ENCODE measurements around the gene MST1R.

Gene MST1R

GRCh38 chr3:49878686-49879085 is 25.0 kb downstream of the MST1R start:
- H3K4me3 ChIP-seq (ENCODE audit: low read depth, low read length) = no peak overlapping the region
- DNase-seq = no peak
- no peak for TF ChIP-seq CTCF (IDR thresholded peaks at IDR 0.05; ENCODE audit: low read depth, low read length)
- no peaks in the 10 kb centered on the region for H3K36me3 ChIP-seq
- H3K27me3 ChIP-seq (ENCODE audit: insufficient read depth, low read depth, severe bottlenecking) = no peaks in the 10 kb centered on the region
- no peaks in the 10 kb centered on the region for H3K9me3 ChIP-seq (ENCODE audit: severe bottlenecking)
- H3K27ac ChIP-seq = no peak overlapping the region

GRCh38 chr3:49877716-49878115 is 26.0 kb downstream of the MST1R start:
- no peak for DNase-seq
- H3K4me3 ChIP-seq (ENCODE audit: low read depth, low read length) = no peak overlapping the region
- no peaks in the 10 kb centered on the region for H3K27me3 ChIP-seq (ENCODE audit: insufficient read depth, low read depth, severe bottlenecking)
- no peak for TF ChIP-seq CTCF (IDR thresholded peaks at IDR 0.05; ENCODE audit: low read depth, low read length)
- no peaks in the 10 kb centered on the region for H3K36me3 ChIP-seq
- no peaks in the 10 kb centered on the region for H3K9me3 ChIP-seq (ENCODE audit: severe bottlenecking)
- H3K27ac ChIP-seq = no peak overlapping the region

GRCh38 chr3:49876567-49876966 is 27.1 kb downstream of the MST1R start:
- no peak overlapping the region for H3K4me3 ChIP-seq (ENCODE audit: low read depth, low read length)
- H3K9me3 ChIP-seq (ENCODE audit: severe bottlenecking) = no peaks in the 10 kb centered on the region
- H3K36me3 ChIP-seq = no peaks in the 10 kb centered on the region
- no peak for DNase-seq
- TF ChIP-seq CTCF (IDR thresholded peaks at IDR 0.05; ENCODE audit: low read depth, low read length) = no peak
- H3K27ac ChIP-seq = no peak overlapping the region
- no peaks in the 10 kb centered on the region for H3K27me3 ChIP-seq (ENCODE audit: insufficient read depth, low read depth, severe bottlenecking)

- no peak for DNase-seq
- no peak overlapping the region for H3K4me3 ChIP-seq (ENCODE audit: low read depth, low read length)
- H3K36me3 ChIP-seq = no peaks in the 10 kb centered on the region
- H3K27ac ChIP-seq = no peak overlapping the region
- TF ChIP-seq CTCF (IDR thresholded peaks at IDR 0.05; ENCODE audit: low read depth, low read length) = no peak
- H3K27me3 ChIP-seq (ENCODE audit: insufficient read depth, low read depth, severe bottlenecking) = no peaks in the 10 kb centered on the region
- no peaks in the 10 kb centered on the region for H3K9me3 ChIP-seq (ENCODE audit: severe bottlenecking)
Measured at GRCh38 chr3:49873623-49874022, 30.1 kb downstream of the MST1R start.

GRCh38 chr3:49872801-49873281 is 30.8 kb downstream of the MST1R start:
- DNase-seq = no peak
- no peaks in the 10 kb centered on the region for H3K9me3 ChIP-seq (ENCODE audit: severe bottlenecking)
- H3K27me3 ChIP-seq (ENCODE audit: insufficient read depth, low read depth, severe bottlenecking) = no peaks in the 10 kb centered on the region
- TF ChIP-seq CTCF (IDR thresholded peaks at IDR 0.05; ENCODE audit: low read depth, low read length) = no peak
- no peak overlapping the region for H3K27ac ChIP-seq
- no peaks in the 10 kb centered on the region for H3K36me3 ChIP-seq
- H3K4me3 ChIP-seq (ENCODE audit: low read depth, low read length) = no peak overlapping the region

- no peaks in the 10 kb centered on the region for H3K36me3 ChIP-seq
- no peak overlapping the region for H3K27ac ChIP-seq
- no peak for TF ChIP-seq CTCF (IDR thresholded peaks at IDR 0.05; ENCODE audit: low read depth, low read length)
- DNase-seq = no peak
- H3K27me3 ChIP-seq (ENCODE audit: insufficient read depth, low read depth, severe bottlenecking) = no peaks in the 10 kb centered on the region
- H3K9me3 ChIP-seq (ENCODE audit: severe bottlenecking) = no peaks in the 10 kb centered on the region
- H3K4me3 ChIP-seq (ENCODE audit: low read depth, low read length) = no peak overlapping the region
Measured at GRCh38 chr3:49871531-49872153, 32.0 kb downstream of the MST1R start.
